Subcutaneous abdominal adipose tissue (tissue), 5 donors: ENCODE data around the gene FERMT2.

ENCODE experiments used
- H3K27ac ChIP-seq: one replicate; pipeline ENCODE4 v1.7.0; 2013; ENCODE audit warnings: low read depth, mild to moderate bottlenecking, inconsistent platforms, low read length, moderate library complexity
- H3K27me3 ChIP-seq, 5 donors: one replicate each; pipeline ENCODE4 v1.7.0; 2013; ENCODE audit warnings: low read length in 5 of 5, inconsistent platforms in 1 of 5; ENCODE audit not compliant: control insufficient read depth in 5 of 5, insufficient read depth in 4 of 5
- H3K36me3 ChIP-seq, 5 donors: one replicate each; pipeline ENCODE4 v1.7.0; 2013; ENCODE audit warnings: low read length in 5 of 5; ENCODE audit not compliant: control insufficient read depth in 5 of 5, insufficient read depth in 5 of 5
- H3K4me1 ChIP-seq, 5 donors: one replicate each; pipeline ENCODE4 v1.7.0; 2013; ENCODE audit warnings: low read length in 5 of 5, mild to moderate bottlenecking in 3 of 5, moderate library complexity in 1 of 5; ENCODE audit not compliant: control insufficient read depth in 5 of 5, insufficient read depth in 5 of 5
- H3K4me3 ChIP-seq, 5 donors: one replicate each; pipeline ENCODE4 v1.7.0; 2013; ENCODE audit warnings: low read length in 5 of 5, low read depth in 1 of 5
- H3K9ac ChIP-seq, 5 donors: one replicate each; pipeline ENCODE4 v1.7.0; 2013; ENCODE audit warnings: low read length in 5 of 5, mild to moderate bottlenecking in 4 of 5, moderate library complexity in 3 of 5
- H3K9me3 ChIP-seq, 5 donors: one replicate each; pipeline ENCODE4 v1.7.0; 2013; ENCODE audit warnings: low read length in 5 of 5; ENCODE audit not compliant: control insufficient read depth in 5 of 5
- donor health status: healthy.
- donor health status: healthy.
- donor health status: healthy.
- donor health status: healthy.
- donor health status: healthy.

The FERMT2 gene

GRCh38 chr14:52860910-52861309 lies 89.9 kb downstream of the FERMT2 start:
- H3K9ac ChIP-seq: no peak overlapping the region
- H3K36me3 ChIP-seq: peaks cover 37 to 78% (median 57%) of the 10 kb centered on the region in 5 donors
- no peaks in the 10 kb centered on the region for H3K9me3 ChIP-seq
- no peaks in the 10 kb centered on the region for H3K27me3 ChIP-seq
- peaks cover 0 to 11% (median 7%) of the 10 kb centered on the region in 5 donors for H3K4me1 ChIP-seq
- peak overlapping the region; percentile 38 for H3K27ac ChIP-seq
- H3K4me3 ChIP-seq: no peak overlapping the region

GRCh38 chr14:52860209-52860608 lies 90.6 kb downstream of the FERMT2 start:
- no peaks in the 10 kb centered on the region for H3K9me3 ChIP-seq
- H3K27ac ChIP-seq: no peak overlapping the region
- no peak overlapping the region for H3K9ac ChIP-seq
- H3K27me3 ChIP-seq: no peaks in the 10 kb centered on the region
- peaks cover 31 to 77% (median 55%) of the 10 kb centered on the region in 5 donors for H3K36me3 ChIP-seq
- peaks cover 0 to 11% (median 7%) of the 10 kb centered on the region in 5 donors for H3K4me1 ChIP-seq
- no peak overlapping the region for H3K4me3 ChIP-seq

DNA sequence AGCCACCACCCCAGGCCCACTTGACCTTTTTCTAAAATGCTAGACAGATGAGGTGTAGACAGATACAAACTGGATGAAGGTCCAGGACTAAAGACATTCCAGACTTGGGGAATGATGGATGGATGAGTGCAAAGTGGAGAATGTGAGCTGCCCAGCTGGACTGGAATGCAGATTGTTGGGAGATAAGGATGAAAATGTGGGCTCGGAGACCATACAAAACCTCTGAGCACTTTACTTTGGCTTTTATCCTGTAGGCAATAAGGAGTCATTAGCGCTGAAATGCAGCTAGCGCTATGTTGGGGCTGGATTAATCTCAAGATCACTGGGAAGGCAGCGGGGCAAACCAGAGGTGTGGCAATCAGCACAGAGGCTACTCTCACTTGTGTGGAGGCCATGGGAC lies 94.7 kb downstream of the FERMT2 start:
- Histone ChIP-seq H3K9me3 (no peaks in the 10 kb centered on the region), H3K36me3 (peaks cover 28 to 46% (median 41%) of the 10 kb centered on the region in 5 donors)

GRCh38 chr14:52853522-52853854 lies 97.4 kb downstream of the FERMT2 start:
- Histone ChIP-seq H3K36me3 (peaks cover 14 to 24% (median 22%) of the 10 kb centered on the region in 5 donors), H3K9ac (no peak overlapping the region), H3K27me3 (no peaks in the 10 kb centered on the region), H3K27ac (no peak overlapping the region), H3K9me3 (no peaks in the 10 kb centered on the region), H3K4me1 (peaks cover 0 to 10% (median 5%) of the 10 kb centered on the region in 5 donors), H3K4me3 (no peak overlapping the region)

More for the DNA sequence above, 94.7 kb downstream of the FERMT2 start:
- Histone ChIP-seq H3K27ac (no peak overlapping the region), H3K9ac (no peak overlapping the region), H3K4me1 (peaks cover 0 to 10% (median 5%) of the 10 kb centered on the region in 5 donors), H3K4me3 (no peak overlapping the region), H3K27me3 (no peaks in the 10 kb centered on the region)

DNA sequence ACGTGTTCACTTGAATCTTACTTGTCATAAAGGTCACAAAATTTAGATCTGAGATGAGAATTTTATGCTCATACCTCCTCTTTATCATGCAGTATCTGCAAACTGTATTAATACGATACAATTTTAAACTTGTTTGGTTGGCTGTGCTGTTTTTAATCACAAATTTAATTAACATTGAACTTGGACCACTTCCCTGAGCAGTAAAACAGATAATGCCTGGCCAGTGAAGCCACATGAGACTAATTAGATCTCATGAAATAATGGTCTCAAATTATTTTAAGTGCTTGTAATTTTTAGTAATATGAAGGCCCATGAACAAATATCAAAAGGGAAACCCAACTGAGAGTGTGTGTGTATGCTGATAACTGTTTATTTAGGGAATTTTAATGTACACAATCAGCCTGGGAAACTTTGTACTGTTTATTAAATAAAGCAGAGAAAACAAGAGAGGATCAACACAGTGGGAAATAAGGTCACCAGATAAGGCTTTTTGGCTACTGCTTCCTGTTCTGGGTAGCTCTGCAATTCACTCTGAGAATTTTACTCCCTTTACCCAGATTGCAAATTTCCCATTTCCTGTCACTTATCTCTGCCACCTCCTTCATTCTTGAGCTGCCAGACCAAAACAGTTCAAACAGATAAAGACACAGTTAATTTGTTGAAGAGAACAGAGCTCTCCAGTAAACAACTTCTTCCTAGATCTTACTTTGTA lies 97.9 kb downstream of the FERMT2 start:
- no peaks in the 10 kb centered on the region for H3K27me3 ChIP-seq
- no peaks in the 10 kb centered on the region for H3K9me3 ChIP-seq
- H3K9ac ChIP-seq: no peak overlapping the region
- peaks cover 0 to 10% (median 5%) of the 10 kb centered on the region in 5 donors for H3K4me1 ChIP-seq
- H3K27ac ChIP-seq: no peak overlapping the region
- H3K4me3 ChIP-seq: no peak overlapping the region
- H3K36me3 ChIP-seq: peaks cover 9 to 19% (median 16%) of the 10 kb centered on the region in 5 donors

DNA sequence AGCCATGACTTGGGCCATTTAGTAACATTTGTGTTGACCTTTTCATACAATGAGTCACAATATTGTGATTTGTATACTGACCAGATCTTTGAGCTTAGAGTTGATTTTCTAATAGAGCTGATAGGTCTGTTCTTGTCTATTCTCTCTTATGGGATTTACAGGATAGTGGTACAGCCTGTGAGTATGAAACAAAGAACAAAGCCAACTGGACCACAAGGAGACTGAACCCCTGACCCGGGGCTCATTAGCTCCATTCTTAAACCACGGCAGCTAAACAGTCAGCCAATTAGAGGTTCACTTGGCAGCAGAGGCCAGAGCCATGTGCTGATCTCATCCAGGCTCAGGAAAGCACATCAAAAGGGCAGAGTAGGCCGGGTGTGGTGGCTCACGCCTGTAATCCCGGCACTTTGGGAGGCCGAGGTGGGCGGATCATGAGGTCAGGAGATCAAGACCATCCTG lies 100.4 kb downstream of the FERMT2 start:
- no peak overlapping the region for H3K4me3 ChIP-seq
- H3K9ac ChIP-seq: no peak overlapping the region
- H3K27me3 ChIP-seq: no peaks in the 10 kb centered on the region

DNA sequence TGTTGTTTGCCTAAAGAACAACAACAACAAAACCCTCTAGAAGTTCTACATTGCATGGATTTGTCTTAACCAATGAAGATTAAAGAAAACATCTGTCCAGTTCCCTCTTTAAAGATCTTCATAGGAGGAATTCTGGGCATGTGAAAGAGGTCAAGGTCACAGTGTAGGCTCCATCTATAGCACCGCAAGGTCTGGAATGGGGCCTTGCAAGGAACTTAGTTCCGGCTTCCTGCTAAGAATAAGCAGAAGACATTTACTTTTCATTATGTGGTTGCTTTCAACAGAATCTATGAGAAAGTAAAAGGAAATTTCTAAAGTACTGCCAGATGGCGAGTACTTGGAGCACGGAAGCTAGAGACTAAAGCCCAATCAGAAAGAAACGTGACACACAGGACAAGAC lies 102.2 kb downstream of the FERMT2 start:
- H3K9ac ChIP-seq: no peak overlapping the region
- peaks cover 0 to 3% (median 0%) of the 10 kb centered on the region in 5 donors for H3K36me3 ChIP-seq
- H3K9me3 ChIP-seq: no peaks in the 10 kb centered on the region
- H3K27me3 ChIP-seq: no peaks in the 10 kb centered on the region
- H3K4me3 ChIP-seq: no peak overlapping the region
- peaks cover 12 to 35% (median 24%) of the 10 kb centered on the region in 5 donors for H3K4me1 ChIP-seq
- H3K27ac ChIP-seq: no peak overlapping the region

More for the DNA sequence above, 100.4 kb downstream of the FERMT2 start:
- Histone ChIP-seq H3K36me3 (peaks cover 0 to 5% (median 2%) of the 10 kb centered on the region in 5 donors), H3K4me1 (peaks cover 0 to 21% (median 10%) of the 10 kb centered on the region in 5 donors), H3K27ac (no peak overlapping the region), H3K9me3 (no peaks in the 10 kb centered on the region)

DNA sequence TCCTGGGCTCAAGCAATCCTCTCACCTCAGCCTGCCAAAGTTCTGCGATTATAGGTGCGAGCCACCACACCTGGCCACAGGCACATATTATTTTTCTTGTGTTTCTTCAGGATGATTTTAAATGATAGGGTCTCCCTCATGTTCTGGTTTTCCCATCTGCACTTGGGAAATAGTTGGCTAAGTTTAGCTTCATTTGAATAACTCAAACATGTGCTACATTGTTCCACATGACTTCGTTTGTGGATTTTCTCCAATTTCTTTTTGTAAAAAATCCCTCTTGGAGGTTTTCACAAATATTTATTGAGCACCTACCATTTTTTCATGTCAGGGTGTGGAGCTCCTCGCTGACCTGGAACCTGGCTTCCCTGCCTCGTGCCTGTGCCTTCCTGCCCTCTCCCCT lies 104.3 kb downstream of the FERMT2 start:
- Histone ChIP-seq H3K27me3 (no peaks in the 10 kb centered on the region), H3K9ac (no peak overlapping the region), H3K4me1 (peaks cover 12 to 29% (median 22%) of the 10 kb centered on the region in 5 donors), H3K36me3 (no peaks in the 10 kb centered on the region), H3K4me3 (no peak overlapping the region), H3K9me3 (no peaks in the 10 kb centered on the region), H3K27ac (peak overlapping the region; percentile 46)

DNA sequence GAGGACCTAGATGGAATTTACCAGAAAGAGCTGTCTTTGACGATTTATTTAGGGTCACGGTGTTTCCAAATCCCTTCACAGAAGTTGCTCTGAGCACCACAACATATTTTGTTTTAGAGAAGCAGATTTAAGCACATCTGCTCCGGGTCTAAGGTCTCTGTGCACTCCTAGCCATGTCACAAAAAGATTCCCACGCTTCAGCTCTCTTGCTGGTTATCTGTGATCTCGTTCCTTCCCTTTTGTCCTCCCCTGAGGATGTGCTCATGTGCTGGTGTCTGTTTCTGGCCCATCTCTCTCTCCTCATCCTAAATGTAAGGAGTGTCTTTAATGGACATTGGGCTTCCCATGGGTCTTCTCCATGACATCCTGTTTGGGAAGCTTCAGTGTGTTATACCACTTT lies 105.8 kb downstream of the FERMT2 start:
- Histone ChIP-seq H3K4me1 (peaks cover 12 to 29% (median 22%) of the 10 kb centered on the region in 5 donors), H3K36me3 (no peaks in the 10 kb centered on the region), H3K9me3 (no peaks in the 10 kb centered on the region), H3K4me3 (peak overlapping the region in 2 of 5 donors; percentile 4 to 48), H3K9ac (peak overlapping the region in 3 of 5 donors; percentile 6 to 66 (median 56)), H3K27me3 (no peaks in the 10 kb centered on the region), H3K27ac (peak overlapping the region; percentile 65)

GRCh38 chr14:52844262-52845060 lies 106.4 kb downstream of the FERMT2 start:
- no peaks in the 10 kb centered on the region for H3K36me3 ChIP-seq
- H3K27me3 ChIP-seq: no peaks in the 10 kb centered on the region
- peak overlapping the region in 3 of 5 donors; percentile 6 to 66 (median 56) for H3K9ac ChIP-seq
- H3K9me3 ChIP-seq: no peaks in the 10 kb centered on the region
- H3K27ac ChIP-seq: peak overlapping the region; percentile 65
- H3K4me1 ChIP-seq: peaks cover 12 to 29% (median 22%) of the 10 kb centered on the region in 5 donors
- peak overlapping the region in 2 of 5 donors; percentile 4 to 48 for H3K4me3 ChIP-seq
